GM12865 (cell line): ENCODE data around the gene PGAP1.

ENCODE experiments used
- DNase-seq: peaks from one replicate; pipeline ENCODE4 v3.0.0; 2010; ENCODE audit warnings: low read depth
- H3K4me3 ChIP-seq: 2 replicates; pipeline ENCODE4 v1.5.1; 2011; ENCODE audit warnings: mild to moderate bottlenecking, low read depth, low read length, control low read depth
- CTCF ChIP-seq: IDR thresholded peaks from 2 replicates; pipeline ENCODE4 v1.5.1; 2011; ENCODE audit warnings: low read length, control low read depth, low read depth, inconsistent platforms; ENCODE audit not compliant: insufficient read depth; ENCODE audit errors: missing control alignments

The PGAP1 gene

GRCh38 chr2:196809260-196809659, 117.2 kb downstream of the PGAP1 start, which contains the start of gene C2orf66:
TSS of gene C2orf66 (minus strand) at chr2:196809355. CDS start at chr2:196809336, 19 bp downstream.
- no peak within 1 kb of the TSS for H3K4me3 ChIP-seq
- DNase-seq, result no peak
- no peak for TF ChIP-seq CTCF

- TF ChIP-seq CTCF, result no peak
- DNase-seq, result peak; percentile 3
- H3K4me3 ChIP-seq, result no peak overlapping the region
Observed at GRCh38 chr2:196808083-196808665, 118.3 kb downstream of the PGAP1 start.

- no peak overlapping the region for H3K4me3 ChIP-seq
- TF ChIP-seq CTCF, result no peak
- no peak for DNase-seq
Observed at GRCh38 chr2:196804381-196804780, 122.1 kb downstream of the PGAP1 start.

- H3K4me3 ChIP-seq, result no peak overlapping the region
- TF ChIP-seq CTCF, result no peak
- no peak for DNase-seq
Observed at GRCh38 chr2:196802401-196802800, 124.1 kb downstream of the PGAP1 start.

- H3K4me3 ChIP-seq, result no peak overlapping the region
- DNase-seq, result no peak
- TF ChIP-seq CTCF, result no peak
Observed at GRCh38 chr2:196801674-196802261, 124.7 kb downstream of the PGAP1 start.

GRCh38 chr2:196798980-196799379, 127.5 kb downstream of the PGAP1 start:
- peak overlapping the region; percentile 92 for H3K4me3 ChIP-seq
- DNase-seq, result no peak
- TF ChIP-seq CTCF, result no peak

- H3K4me3 ChIP-seq, result no peak overlapping the region
- DNase-seq, result no peak
- TF ChIP-seq CTCF, result no peak
Observed at GRCh38 chr2:196792865-196793264, 133.6 kb downstream of the PGAP1 start.
